GM12873 (cell line): ENCODE data around the gene ERCC6L2.

Experiments used
- TF ChIP-seq, protein P1 (sequence below): IDR thresholded peaks from 2 replicates; pipeline ENCODE4 v1.5.1; 2012; ENCODE audit warnings: low read depth, mild to moderate bottlenecking, moderate library complexity, low read length, control low read depth; ENCODE audit not compliant: insufficient read depth; ENCODE audit errors: missing control alignments

The ERCC6L2 gene

GRCh38 chr9:95920017-95920416 is 44.5 kb downstream of the ERCC6L2 start:
- TF ChIP-seq, protein P1, sequence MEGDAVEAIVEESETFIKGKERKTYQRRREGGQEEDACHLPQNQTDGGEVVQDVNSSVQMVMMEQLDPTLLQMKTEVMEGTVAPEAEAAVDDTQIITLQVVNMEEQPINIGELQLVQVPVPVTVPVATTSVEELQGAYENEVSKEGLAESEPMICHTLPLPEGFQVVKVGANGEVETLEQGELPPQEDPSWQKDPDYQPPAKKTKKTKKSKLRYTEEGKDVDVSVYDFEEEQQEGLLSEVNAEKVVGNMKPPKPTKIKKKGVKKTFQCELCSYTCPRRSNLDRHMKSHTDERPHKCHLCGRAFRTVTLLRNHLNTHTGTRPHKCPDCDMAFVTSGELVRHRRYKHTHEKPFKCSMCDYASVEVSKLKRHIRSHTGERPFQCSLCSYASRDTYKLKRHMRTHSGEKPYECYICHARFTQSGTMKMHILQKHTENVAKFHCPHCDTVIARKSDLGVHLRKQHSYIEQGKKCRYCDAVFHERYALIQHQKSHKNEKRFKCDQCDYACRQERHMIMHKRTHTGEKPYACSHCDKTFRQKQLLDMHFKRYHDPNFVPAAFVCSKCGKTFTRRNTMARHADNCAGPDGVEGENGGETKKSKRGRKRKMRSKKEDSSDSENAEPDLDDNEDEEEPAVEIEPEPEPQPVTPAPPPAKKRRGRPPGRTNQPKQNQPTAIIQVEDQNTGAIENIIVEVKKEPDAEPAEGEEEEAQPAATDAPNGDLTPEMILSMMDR = no peak

GRCh38 chr9:95923794-95924193 is 48.3 kb downstream of the ERCC6L2 start:
- TF ChIP-seq, protein P1 = no peak

GRCh38 chr9:95924987-95925386 is 49.5 kb downstream of the ERCC6L2 start:
- TF ChIP-seq, protein P1 = no peak

GRCh38 chr9:95927271-95928004 is 51.9 kb downstream of the ERCC6L2 start:
- TF ChIP-seq, protein P1 = no peak

GRCh38 chr9:95930277-95930676 is 54.8 kb downstream of the ERCC6L2 start:
- TF ChIP-seq, protein P1 = no peak

- TF ChIP-seq, protein P1 = no peak
Observed at GRCh38 chr9:95935861-95936578, 60.5 kb downstream of the ERCC6L2 start.

GRCh38 chr9:95936579-95937075 is 61.1 kb downstream of the ERCC6L2 start:
- TF ChIP-seq, protein P1 = no peak
